ENCODE data around the gene UBA3. TPM values are rescaled to one million over a fixed set of nuclear protein-coding genes. Genes with fewer than 3 reads are reported as not detected.

UBA3 gene
- total RNA-seq, 1 experiment from 2014 or later = 47.1 TPM

- no peak for TF ChIP-seq POLR2AphosphoS5 (IDR thresholded peaks at IDR 0.05; ENCODE audit: low read depth, low read length)
- no peak for TF ChIP-seq REST (IDR thresholded peaks at IDR 0.05; ENCODE audit: insufficient read depth in 1 of 2, low read depth in 2 of 2, low read length in 1 of 2)
- no peak for TF ChIP-seq CTCF (IDR thresholded peaks at IDR 0.05)
- TF ChIP-seq SIN3A (IDR thresholded peaks at IDR 0.05; ENCODE audit: borderline replicate concordance, insufficient read depth, low read depth, low read length) = no peak
- no TSS peak for BruUV-seq (replicated peaks)
- CTCF ChIA-PET = no interaction called here
- ATAC-seq = no peak
- Histone ChIP-seq H3K27ac (ENCODE audit: low read length) (no peak overlapping the region), H3K4me3 (ENCODE audit: low read depth in 2 of 2, low read length in 2 of 2) (no peak overlapping the region), H3K27me3 (ENCODE audit: control insufficient read depth, insufficient read depth, low read length) (no peaks in the 10 kb centered on the region), H3K9me3 (ENCODE audit: control insufficient read depth, insufficient read depth, low read depth, low read length) (no peaks in the 10 kb centered on the region), H3K4me1 (ENCODE audit: control insufficient read depth, insufficient read depth, low read length) (no peaks in the 10 kb centered on the region), H3K36me3 (ENCODE audit: control insufficient read depth, insufficient read depth, low read length) (no peaks in the 10 kb centered on the region)
- in situ Hi-C loops (cut with HindIII; ENCODE audit: low pct_unique_long_range_greater_than_20kb, low sequenced_read_pairs) (no loop called here), intact Hi-C loops (cut with micrococcal nuclease; ENCODE audit: unreplicated experiment) (no loop called here)
- POLR2A ChIA-PET = no interaction called here
- DNase-seq (ENCODE audit: low read depth, low spot score) = no peak
These were observed 35.6 kb upstream of the UBA3 start for GRCh38 chr3:69115731-69116130.

- no peak for TF ChIP-seq CTCF (IDR thresholded peaks at IDR 0.05)
- no peak for TF ChIP-seq POLR2AphosphoS5 (IDR thresholded peaks at IDR 0.05; ENCODE audit: low read depth, low read length)
- no peak for TF ChIP-seq TCF7L2 (IDR thresholded peaks at IDR 0.05; ENCODE audit: low read depth, low read length)
- no peak for TF ChIP-seq REST (IDR thresholded peaks at IDR 0.05; ENCODE audit: insufficient read depth in 1 of 2, low read depth in 2 of 2, low read length in 1 of 2)
- TF ChIP-seq SIN3A (IDR thresholded peaks at IDR 0.05; ENCODE audit: borderline replicate concordance, insufficient read depth, low read depth, low read length) = no peak
- no peaks in the 10 kb centered on the region for H3K27me3 ChIP-seq (ENCODE audit: control insufficient read depth, insufficient read depth, low read length)
- no peak overlapping the region for H3K27ac ChIP-seq (ENCODE audit: low read length)
- POLR2A ChIA-PET = no interaction called here
- DNase-seq (ENCODE audit: low read depth, low spot score) = no peak
- in situ Hi-C loops (cut with HindIII; ENCODE audit: low pct_unique_long_range_greater_than_20kb, low sequenced_read_pairs) (no loop called here), intact Hi-C loops (cut with micrococcal nuclease; ENCODE audit: unreplicated experiment) (no loop called here)
- CTCF ChIA-PET = no interaction called here
- no peaks in the 10 kb centered on the region for H3K4me1 ChIP-seq (ENCODE audit: control insufficient read depth, insufficient read depth, low read length)
- no peaks in the 10 kb centered on the region for H3K9me3 ChIP-seq (ENCODE audit: control insufficient read depth, insufficient read depth, low read depth, low read length)
- no peak for ATAC-seq
- no TSS peak for BruUV-seq (replicated peaks)
- H3K36me3 ChIP-seq (ENCODE audit: control insufficient read depth, insufficient read depth, low read length) = no peaks in the 10 kb centered on the region
- H3K4me3 ChIP-seq (ENCODE audit: low read depth in 2 of 2, low read length in 2 of 2) = no peak overlapping the region
These were observed 33.4 kb upstream of the UBA3 start for GRCh38 chr3:69113536-69113935.
